HepG2 (cell line): Measurements from ENCODE around the gene ZG16. TPM values are rescaled to one million over a fixed set of nuclear protein-coding genes. Genes with fewer than 3 reads are reported as not detected.

Experiments
- ARID4A ChIP-seq: sonication (generic); formaldehyde crosslinking; IDR thresholded peaks from 2 replicates; pipeline ENCODE4 v1.5.0; 2020; ENCODE audit warnings: mild to moderate bottlenecking, missing genetic modification reagents, borderline replicate concordance
- ATF3 ChIP-seq: sonication (generic); formaldehyde crosslinking; IDR thresholded peaks from 2 replicates; pipeline ENCODE4 v1.4.0; 2020; ENCODE audit warnings: missing genetic modification reagents
- CCDC6 ChIP-seq: sonication (generic); formaldehyde crosslinking; IDR thresholded peaks from 2 replicates; pipeline ENCODE4 v1.8.1; 2022; ENCODE audit warnings: mild to moderate bottlenecking, missing genetic modification reagents, moderate library complexity
- DNMT3B ChIP-seq: conservative IDR thresholded peaks from 2 replicates; pipeline ENCODE4 v1.6.1; 2016; ENCODE audit warnings: missing biosample characterization, control low read depth
- MEF2D ChIP-seq: sonication (generic); formaldehyde crosslinking; IDR thresholded peaks from 2 replicates; pipeline ENCODE4 v1.5.1; 2020; ENCODE audit warnings: mild to moderate bottlenecking, missing genetic modification reagents
- MYC ChIP-seq: sonication (generic); formaldehyde crosslinking; IDR thresholded peaks from 2 replicates; pipeline ENCODE4 v1.9.0; 2021; ENCODE audit warnings: missing genetic modification reagents, borderline replicate concordance
- NCOA1 ChIP-seq: sonication (generic); formaldehyde crosslinking; IDR thresholded peaks from 2 replicates; pipeline ENCODE4 v1.9.0; 2021; ENCODE audit warnings: missing genetic modification reagents
- POGZ ChIP-seq: sonication (generic); formaldehyde crosslinking; IDR thresholded peaks from 2 replicates; pipeline ENCODE4 v1.4.0; 2020; ENCODE audit warnings: mild to moderate bottlenecking, missing genetic modification reagents
- RAD51 ChIP-seq: fragments of 450-650 bp; IDR thresholded peaks from 2 replicates; pipeline ENCODE4 v1.6.1; 2016; ENCODE audit warnings: borderline replicate concordance
- SALL2 ChIP-seq: sonication (generic); formaldehyde crosslinking; IDR thresholded peaks from 2 replicates; pipeline ENCODE4 v1.8.1; 2023; ENCODE audit warnings: mild to moderate bottlenecking, missing genetic modification reagents, inconsistent platforms
- TEAD2 ChIP-seq: sonication (generic); formaldehyde crosslinking; IDR thresholded peaks from 2 replicates; pipeline ENCODE4 v1.9.0; 2021; ENCODE audit warnings: missing genetic modification reagents
- TEAD3 ChIP-seq: optimal IDR thresholded peaks from 2 replicates; pipeline ENCODE3; 2016; ENCODE audit warnings: borderline replicate concordance
- ZNF234 ChIP-seq: sonication (generic); formaldehyde crosslinking; conservative IDR thresholded peaks from 2 replicates; pipeline ENCODE4 v1.5.1; 2020; ENCODE audit warnings: mild to moderate bottlenecking, missing genetic modification reagents
- ZNF264 ChIP-seq: sonication (generic); formaldehyde crosslinking; IDR thresholded peaks from 2 replicates; pipeline ENCODE4 v1.4.0; 2020; ENCODE audit warnings: missing genetic modification reagents
- ZNF549 ChIP-seq: sonication (generic); formaldehyde crosslinking; IDR thresholded peaks from 2 replicates; pipeline ENCODE4 v1.5.0; 2020; ENCODE audit warnings: missing genetic modification reagents
- ZNF614 ChIP-seq: IDR thresholded peaks from 2 replicates; pipeline ENCODE4 v1.6.1; 2018; ENCODE audit warnings: missing biosample characterization, missing genetic modification reagents, inconsistent platforms, borderline replicate concordance
- ZNF616 ChIP-seq: sonication (generic); formaldehyde crosslinking; IDR thresholded peaks from 2 replicates; pipeline ENCODE4 v1.5.0; 2020; ENCODE audit warnings: low read depth, mild to moderate bottlenecking, missing genetic modification reagents
- polyA plus RNA-seq, 8 experiments: library from polyadenylated mRNA; depleted of rRNA in 3 of 8; stranded (reverse) in 7 of 8; unstranded in 1 of 8; fragments of >200 nt; fragmentation: Illumina TruSeq in 4 of 8; extraction: Trizol in 4 of 8; gene quantifications; 2 replicates each; pipeline versions ENCODE4 v1.2.1 to v1.2.3, GENCODE V29; 2011 to 2016; ENCODE audit warnings: low read depth in 4 of 8, missing spikeins in 1 of 8, mixed read lengths in 1 of 8; ENCODE audit not compliant: insufficient read depth in 1 of 8
- total RNA-seq, 5 experiments: library from RNA; depleted of rRNA; stranded (reverse); fragments of >200 nt; fragmentation: Illumina TruSeq; extraction: Trizol; gene quantifications; 2 replicates each; pipeline ENCODE4 v1.2.3, GENCODE V29; 2016; ENCODE audit warnings: low read depth in 1 of 5
- TF ChIP-seq, protein P1 (sequence below): sonication (generic); formaldehyde crosslinking; IDR thresholded peaks from 2 replicates; pipeline ENCODE4 v1.5.1; 2020; ENCODE audit warnings: mild to moderate bottlenecking, moderate library complexity, missing genetic modification reagents
- TF ChIP-seq, protein P2 (sequence below): sonication (generic); formaldehyde crosslinking; IDR thresholded peaks from 2 replicates; pipeline ENCODE4 v1.4.0; 2020; ENCODE audit warnings: missing genetic modification reagents

The ZG16 gene
- total and polyA plus RNA-seq, 2 of the 13 experiments (the other 11 are each of a cell fraction or from before 2014, with no cell fraction given), result 0.04 to 0.07 TPM

DNA sequence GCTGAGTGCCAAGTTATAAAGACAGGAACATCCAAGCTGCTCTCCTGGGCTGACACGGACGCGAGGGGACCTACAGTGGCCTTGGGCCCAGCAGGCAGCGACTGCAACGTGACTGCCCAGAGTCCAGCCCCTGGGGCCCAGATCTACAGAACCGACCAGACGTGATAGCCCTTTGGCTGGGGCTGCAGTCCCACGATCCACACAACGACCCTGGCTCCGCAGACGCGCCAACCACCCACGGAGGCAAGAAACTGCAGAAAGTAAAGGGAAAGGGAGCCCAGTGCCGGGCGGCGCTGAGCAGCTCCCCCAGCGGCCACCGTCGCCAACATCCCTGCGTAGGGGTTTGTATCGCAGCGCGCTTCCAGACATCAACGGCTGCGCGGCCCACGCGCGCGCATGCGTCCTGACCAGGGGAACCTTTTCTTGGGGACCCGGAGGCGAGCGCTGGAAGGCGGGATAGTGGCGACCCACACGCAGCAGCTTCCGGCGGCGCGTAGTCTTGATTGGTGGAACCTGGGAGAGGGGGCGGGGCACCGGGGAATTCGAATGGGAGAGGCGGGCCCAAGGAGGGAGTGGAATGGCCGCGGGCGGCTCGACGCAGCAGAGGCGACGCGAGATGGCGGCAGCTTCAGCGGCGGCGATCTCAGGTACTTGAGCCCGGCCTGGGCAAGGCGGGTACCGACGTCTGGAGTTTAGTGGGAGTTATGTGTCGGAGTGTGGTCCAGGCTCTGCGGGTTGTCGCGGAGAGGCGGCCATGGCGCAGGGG is 12.3 kb downstream of the ZG16 start, which contains the start of gene KIF22 (continued):
- peak; percentile 95 for TF ChIP-seq MEF2D
- peak; percentile 89 for TF ChIP-seq MYC (CRISPR knock-in tag)
- TF ChIP-seq ZNF614 (CRISPR knock-in tag), result peak; percentile 96
- TF ChIP-seq, protein P1, sequence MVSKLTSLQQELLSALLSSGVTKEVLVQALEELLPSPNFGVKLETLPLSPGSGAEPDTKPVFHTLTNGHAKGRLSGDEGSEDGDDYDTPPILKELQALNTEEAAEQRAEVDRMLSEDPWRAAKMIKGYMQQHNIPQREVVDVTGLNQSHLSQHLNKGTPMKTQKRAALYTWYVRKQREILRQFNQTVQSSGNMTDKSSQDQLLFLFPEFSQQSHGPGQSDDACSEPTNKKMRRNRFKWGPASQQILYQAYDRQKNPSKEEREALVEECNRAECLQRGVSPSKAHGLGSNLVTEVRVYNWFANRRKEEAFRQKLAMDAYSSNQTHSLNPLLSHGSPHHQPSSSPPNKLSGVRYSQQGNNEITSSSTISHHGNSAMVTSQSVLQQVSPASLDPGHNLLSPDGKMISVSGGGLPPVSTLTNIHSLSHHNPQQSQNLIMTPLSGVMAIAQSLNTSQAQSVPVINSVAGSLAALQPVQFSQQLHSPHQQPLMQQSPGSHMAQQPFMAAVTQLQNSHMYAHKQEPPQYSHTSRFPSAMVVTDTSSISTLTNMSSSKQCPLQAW, result peak; percentile 93
- peak; percentile 62; the same call in 1 of the 2 replicates for TF ChIP-seq ZNF234 (CRISPR knock-in tag)
- TF ChIP-seq ARID4A, result peak; percentile 99
- TF ChIP-seq TEAD2 (CRISPR knock-in tag), result no peak
- TF ChIP-seq POGZ (CRISPR knock-in tag), result peak; percentile 92
- no peak; the same call in 1 of the 2 replicates for TF ChIP-seq ZNF264 (CRISPR knock-in tag)
- peak; percentile 97 for TF ChIP-seq CCDC6 (CRISPR knock-in tag)
- TF ChIP-seq, protein P2, sequence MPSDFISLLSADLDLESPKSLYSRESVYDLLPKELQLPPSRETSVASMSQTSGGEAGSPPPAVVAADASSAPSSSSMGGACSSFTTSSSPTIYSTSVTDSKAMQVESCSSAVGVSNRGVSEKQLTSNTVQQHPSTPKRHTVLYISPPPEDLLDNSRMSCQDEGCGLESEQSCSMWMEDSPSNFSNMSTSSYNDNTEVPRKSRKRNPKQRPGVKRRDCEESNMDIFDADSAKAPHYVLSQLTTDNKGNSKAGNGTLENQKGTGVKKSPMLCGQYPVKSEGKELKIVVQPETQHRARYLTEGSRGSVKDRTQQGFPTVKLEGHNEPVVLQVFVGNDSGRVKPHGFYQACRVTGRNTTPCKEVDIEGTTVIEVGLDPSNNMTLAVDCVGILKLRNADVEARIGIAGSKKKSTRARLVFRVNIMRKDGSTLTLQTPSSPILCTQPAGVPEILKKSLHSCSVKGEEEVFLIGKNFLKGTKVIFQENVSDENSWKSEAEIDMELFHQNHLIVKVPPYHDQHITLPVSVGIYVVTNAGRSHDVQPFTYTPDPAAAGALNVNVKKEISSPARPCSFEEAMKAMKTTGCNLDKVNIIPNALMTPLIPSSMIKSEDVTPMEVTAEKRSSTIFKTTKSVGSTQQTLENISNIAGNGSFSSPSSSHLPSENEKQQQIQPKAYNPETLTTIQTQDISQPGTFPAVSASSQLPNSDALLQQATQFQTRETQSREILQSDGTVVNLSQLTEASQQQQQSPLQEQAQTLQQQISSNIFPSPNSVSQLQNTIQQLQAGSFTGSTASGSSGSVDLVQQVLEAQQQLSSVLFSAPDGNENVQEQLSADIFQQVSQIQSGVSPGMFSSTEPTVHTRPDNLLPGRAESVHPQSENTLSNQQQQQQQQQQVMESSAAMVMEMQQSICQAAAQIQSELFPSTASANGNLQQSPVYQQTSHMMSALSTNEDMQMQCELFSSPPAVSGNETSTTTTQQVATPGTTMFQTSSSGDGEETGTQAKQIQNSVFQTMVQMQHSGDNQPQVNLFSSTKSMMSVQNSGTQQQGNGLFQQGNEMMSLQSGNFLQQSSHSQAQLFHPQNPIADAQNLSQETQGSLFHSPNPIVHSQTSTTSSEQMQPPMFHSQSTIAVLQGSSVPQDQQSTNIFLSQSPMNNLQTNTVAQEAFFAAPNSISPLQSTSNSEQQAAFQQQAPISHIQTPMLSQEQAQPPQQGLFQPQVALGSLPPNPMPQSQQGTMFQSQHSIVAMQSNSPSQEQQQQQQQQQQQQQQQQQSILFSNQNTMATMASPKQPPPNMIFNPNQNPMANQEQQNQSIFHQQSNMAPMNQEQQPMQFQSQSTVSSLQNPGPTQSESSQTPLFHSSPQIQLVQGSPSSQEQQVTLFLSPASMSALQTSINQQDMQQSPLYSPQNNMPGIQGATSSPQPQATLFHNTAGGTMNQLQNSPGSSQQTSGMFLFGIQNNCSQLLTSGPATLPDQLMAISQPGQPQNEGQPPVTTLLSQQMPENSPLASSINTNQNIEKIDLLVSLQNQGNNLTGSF, result peak; percentile 33; the same call in 1 of the 2 replicates
- peak; percentile 83; the same call in 1 of the 2 replicates for TF ChIP-seq NCOA1
- TF ChIP-seq DNMT3B (CRISPR knock-in tag), result no peak
- TF ChIP-seq ZNF549 (CRISPR knock-in tag), result no peak
- peak; percentile 85; the same call in 1 of the 2 replicates for TF ChIP-seq SALL2 (CRISPR knock-in tag)
- no peak for TF ChIP-seq RAD51
- TF ChIP-seq ATF3 (CRISPR knock-in tag), result peak; percentile 31
- peak; percentile 15 for TF ChIP-seq TEAD3 (CRISPR knock-in tag)
- peak; percentile 22; the same call in 1 of the 2 replicates for TF ChIP-seq ZNF616 (CRISPR knock-in tag)
